Measurements from ENCODE around the gene CCL2.

Gene CCL2

DNA sequence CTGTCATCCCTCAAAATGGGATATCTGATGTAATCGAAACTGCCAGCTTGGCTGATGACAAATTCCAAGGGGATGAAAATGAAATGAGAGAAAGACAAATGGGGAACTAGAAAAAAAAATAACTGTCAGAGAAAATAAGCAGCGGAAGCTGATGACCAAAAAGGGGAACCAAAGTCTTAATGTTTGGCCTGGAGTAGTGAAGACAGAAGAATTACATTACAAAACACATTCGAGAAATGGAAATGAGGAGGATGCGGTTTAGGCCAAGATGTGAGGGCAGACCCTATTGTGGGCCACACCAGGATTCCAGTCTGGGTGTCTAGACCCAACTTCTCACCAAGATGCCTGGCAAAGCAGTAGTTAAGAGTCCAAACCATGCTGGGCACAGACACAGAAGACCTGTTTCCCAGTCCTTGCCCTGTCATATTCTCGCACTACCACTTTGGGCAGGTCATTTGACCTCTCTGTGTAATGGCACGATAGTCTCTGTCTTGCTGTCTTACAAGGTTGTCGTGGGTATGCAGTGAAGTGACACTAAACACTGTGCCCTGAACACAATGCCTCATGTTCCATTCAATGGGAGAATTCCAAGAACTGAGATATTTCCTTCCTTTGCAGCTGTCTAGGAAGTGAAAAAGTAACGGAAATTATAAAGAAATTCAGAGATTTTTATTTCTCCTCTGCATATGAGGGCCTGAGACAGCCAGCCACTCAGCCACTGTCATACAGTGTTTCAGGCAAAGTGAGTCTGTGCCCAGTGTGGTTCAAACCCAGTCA is 12.3 kb upstream of the CCL2 start:
- DNase-seq: no peak

DNA sequence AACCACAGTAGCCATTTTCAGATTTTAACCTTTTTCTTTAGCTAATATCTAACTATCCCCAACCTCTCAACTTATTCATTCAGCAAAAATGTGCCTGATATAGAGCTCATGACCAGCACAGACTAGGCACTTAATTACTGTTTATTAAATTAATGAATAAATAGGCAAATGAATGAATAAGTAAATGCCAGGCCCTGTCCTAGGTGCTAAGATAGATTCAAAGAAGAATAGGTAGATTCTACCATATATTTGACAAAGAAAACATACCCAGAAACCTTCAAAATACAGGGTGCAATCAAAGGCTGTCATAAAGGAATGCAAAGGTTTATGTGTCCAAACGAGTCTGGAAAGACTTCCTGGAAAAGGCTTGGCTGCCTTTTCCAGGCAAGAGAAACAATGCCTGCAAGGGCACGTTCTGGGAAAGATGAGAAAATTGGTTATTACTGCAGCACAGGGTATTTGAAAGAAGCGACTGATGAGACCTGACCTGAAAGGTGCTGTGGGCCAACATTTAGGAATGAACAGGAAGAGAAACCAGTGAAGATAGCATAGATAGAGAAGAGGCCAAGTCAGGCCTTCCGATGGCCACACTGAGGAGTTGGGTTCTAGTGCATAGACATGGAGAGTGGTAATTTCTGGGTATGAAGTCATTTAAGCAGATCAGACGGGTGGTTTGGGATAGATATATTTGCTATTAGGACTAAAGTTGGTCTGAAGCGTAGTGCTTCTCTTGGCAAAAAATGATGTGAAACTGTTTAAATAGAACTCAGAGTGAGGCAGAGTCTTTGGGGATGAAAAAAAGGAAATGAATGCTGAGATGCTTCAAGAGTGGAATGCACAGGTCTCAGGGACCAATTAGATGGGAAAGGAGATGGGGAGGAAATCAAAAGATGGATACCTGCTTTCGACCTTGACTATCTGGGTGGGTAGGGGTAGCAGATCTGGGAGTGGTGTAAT is 11.4 kb upstream of the CCL2 start:
- DNase-seq: no peak

DNA sequence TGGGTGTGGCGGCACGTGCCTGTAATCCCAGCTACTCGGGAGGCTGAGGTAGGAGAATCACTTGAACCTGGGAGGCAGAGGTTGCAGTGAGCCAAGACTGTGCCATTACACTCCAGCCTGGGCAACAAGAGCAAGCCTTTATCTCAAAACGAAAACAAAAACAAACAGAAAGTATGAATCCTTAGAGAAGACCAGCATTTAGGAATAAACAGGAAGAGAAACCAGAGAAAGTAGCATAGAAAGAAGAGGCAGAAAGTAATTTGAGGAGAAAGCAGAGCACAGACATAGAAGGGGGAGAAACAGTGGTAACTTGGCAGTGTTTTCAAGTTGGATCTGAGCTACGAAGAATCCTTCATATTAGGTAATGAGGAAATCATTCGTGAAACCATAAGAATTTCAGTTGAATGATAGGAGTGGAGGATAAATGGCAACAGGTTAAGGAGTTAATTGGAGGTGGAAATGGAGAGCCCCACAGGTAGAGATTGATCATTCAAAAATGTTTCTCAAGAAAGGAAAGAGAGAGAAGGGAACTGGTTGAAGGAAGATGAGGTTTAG is 9.7 kb upstream of the CCL2 start:
- no peak for DNase-seq

- no peak for DNase-seq
These were observed 8.6 kb upstream of the CCL2 start for GRCh38 chr17:34246446-34246845.

GRCh38 chr17:34246881-34247280 is 8.2 kb upstream of the CCL2 start:
- no peak for DNase-seq

DNA sequence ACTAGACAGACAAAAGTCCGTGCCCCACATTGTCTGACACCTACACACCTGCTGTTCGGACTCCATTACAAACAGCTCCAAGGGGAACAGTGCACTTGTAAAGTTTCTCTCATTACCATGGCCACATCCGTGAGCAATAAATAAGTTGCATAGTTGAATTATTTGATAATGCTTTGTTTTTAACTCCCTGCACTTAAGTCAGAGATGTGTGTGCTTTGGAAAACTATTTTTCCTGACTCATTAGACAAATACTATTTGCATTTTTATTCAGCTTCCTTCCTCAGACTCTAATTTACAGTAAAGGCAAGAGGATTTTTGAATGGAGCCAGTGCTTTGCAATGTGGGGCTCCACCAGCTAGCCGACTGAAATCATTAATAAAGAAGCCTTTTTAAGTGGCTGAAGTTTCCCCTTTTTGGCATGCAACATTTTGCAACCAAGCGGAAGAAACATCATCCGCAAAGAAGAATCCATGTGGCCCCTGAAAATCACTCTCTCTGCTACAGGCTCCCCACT is 6.5 kb upstream of the CCL2 start:
- DNase-seq: no peak

GRCh38 chr17:34249061-34249460 is 6.0 kb upstream of the CCL2 start:
- no peak for DNase-seq

- DNase-seq: no peak
These were observed 5.6 kb upstream of the CCL2 start for GRCh38 chr17:34249478-34249877.

DNA sequence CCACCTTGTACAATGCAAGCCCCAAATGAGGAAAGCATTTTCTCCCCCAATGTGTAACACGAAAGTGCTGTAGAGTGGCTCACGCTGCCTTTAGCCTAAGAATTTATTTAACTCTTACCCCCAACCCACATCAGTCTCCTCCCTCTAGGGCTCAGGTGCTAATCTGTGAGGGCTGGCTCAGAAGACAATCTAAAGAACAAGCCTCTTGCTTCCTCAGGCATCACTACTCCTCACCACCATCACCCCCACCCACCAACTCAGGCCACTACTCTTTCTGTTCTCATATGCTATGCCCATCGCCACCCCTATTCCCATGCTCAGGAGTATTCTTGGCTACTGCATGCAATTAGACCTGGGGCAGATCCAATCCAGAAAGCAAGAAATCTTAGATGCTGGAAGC is 3.9 kb upstream of the CCL2 start:
- no peak for DNase-seq

- no peak for DNase-seq
These were observed 3.0 kb upstream of the CCL2 start for GRCh38 chr17:34252095-34252443.

GRCh38 chr17:34252444-34253138 is 2.5 kb upstream of the CCL2 start:
- DNase-seq: no peak

- no peak for DNase-seq
These were observed 2.0 kb upstream of the CCL2 start for GRCh38 chr17:34253139-34253525.

DNA sequence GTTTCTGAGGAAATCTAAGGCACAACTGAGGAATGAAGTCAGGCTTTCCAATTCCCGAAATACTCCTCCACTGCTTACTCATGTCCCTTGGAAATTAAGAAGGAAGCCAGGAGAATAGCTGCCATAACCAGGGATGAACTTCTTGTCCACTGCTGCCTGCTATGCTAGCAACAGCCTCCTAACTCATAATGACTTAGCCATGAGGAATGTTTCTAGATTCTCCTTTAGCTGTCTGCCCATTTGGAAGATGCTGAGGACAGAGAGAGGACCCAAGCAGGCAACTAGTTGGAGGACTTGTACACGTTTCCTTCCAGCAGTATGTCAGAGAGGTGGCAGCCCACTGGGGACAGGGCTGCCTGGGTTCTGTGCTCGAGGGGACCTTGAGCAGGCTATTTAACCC is 939 bp upstream of the CCL2 start:
- no peak for DNase-seq

- DNase-seq: no peak
These were observed 272 bp downstream of the CCL2 start for GRCh38 chr17:34255381-34255732.

GRCh38 chr17:34255841-34256240 is 756 bp downstream of the CCL2 start:
- DNase-seq: no peak

DNA sequence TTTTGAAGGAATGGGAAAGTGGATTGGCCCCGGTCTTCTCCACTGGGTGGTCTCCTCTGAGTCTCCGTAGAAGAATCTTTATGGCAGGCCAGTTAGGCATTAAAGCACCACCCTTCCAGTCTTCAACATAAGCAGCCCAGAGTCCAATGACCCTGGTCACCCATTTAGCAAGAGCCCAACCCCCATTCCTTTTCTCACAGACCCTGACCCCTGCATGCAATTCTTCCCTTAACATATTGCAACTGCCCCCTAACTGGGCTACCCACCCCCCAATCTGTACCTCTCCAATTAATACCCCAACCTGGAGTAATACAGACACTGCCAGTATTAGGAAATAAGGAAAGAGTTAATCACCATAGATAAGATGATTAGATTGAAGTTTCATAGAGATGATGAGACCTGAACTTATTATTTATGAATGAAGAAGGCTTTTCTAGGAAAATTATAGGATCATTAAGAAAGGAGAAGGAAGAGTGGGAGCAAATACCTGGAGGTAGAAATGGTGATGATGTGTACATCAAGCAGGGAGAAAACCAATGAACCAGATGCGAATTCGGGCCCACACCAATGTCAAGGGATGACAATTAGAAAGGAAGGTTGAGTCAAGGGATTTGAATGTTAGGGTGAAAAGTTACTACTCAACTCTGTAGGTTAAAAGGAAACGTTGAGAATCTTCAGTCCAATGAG is 2.4 kb downstream of the CCL2 start:
- no peak for DNase-seq

GRCh38 chr17:34257986-34258326 is 2.9 kb downstream of the CCL2 start:
- DNase-seq: no peak

DNA sequence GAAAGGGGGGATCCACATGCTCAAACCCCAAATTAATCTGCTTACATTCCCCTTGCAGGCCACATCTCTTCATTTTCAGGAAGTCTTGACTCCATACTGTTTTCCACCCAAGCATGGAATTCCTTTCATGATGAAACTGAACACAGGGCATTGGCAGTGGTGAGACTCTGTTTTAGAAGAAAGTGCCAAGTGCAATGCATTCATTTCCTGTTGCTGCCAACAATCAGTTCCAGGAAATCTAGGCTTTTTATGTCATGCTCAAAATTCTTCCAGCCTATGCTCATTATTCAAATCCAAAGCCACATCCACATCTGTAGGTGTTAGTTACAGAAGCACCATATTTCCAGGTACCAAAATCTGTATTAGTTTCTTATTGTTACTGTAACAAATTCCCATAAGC is 4.1 kb downstream of the CCL2 start:
- no peak for DNase-seq

- DNase-seq: no peak
These were observed 5.8 kb downstream of the CCL2 start for GRCh38 chr17:34260861-34261260.

DNA sequence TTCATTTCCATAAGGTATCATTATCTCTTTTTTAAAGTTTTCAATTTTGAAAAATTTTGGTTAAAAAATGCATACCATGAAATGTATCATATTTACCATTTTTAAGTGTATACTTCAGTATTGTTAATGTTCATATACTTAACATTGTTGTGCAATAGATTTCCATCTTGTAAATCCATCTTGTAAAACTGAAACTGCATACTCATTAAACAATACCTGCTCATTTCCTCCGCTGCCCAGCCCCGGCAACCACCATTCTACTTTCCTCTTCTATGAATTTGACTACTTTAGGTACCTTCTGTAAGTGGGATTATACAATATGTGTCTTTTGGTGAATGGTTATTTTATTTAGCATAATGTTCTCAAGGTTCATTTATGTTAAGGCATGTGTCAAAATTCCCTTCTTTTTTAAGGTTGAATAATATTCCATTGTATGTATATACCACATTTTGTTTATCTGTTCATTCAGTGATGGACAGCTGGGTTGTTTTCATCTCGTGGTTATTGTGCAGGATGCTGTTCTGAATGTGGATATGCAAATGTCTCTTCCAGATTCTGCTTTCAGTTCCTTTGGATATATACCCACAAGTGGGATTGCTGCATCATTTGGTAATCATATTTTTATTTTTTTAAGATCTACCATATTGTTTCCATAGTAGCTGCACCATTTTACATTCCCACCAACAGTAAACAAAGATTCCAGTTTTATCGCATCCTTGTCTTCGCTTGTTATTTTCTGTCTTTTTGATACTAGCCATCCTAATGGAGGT is 6.7 kb downstream of the CCL2 start:
- no peak for DNase-seq

GRCh38 chr17:34265711-34266110 is 10.6 kb downstream of the CCL2 start:
- DNase-seq: no peak

GRCh38 chr17:34269969-34270368 is 14.9 kb downstream of the CCL2 start, which contains the start of gene CCL7:
Gene CCL7, plus strand, starts transcription at chr17:34270221. Its CDS starts 70 bp downstream, at chr17:34270291.
- no peak for DNase-seq

Measured in activated naive CD4-positive, alpha-beta T cell (primary cell).